Sigmoid colon (tissue), 3 donors: Measurements from ENCODE around the gene LIPF.

Source experiments
- CTCF ChIP-seq, 4 experiments: fragments of 450-650 bp in 3 of 4; fragments of 200-600 bp in 1 of 4; IDR thresholded peaks; one replicate each; pipeline ENCODE4 v1.5.1; 2016 to 2019; ENCODE audit warnings: antibody characterized with exemption in 4 of 4, mild to moderate bottlenecking in 3 of 4, moderate library complexity in 2 of 4
- POLR2A ChIP-seq, 2 donors: fragments of 450-650 bp; IDR thresholded peaks; one replicate each; pipeline ENCODE4 v1.6.1; 2016; ENCODE audit warnings: antibody characterized with exemption in 2 of 2, mild to moderate bottlenecking in 2 of 2, moderate library complexity in 2 of 2

- TF ChIP-seq CTCF (IDR thresholded peaks at IDR 0.05): no peak
- TF ChIP-seq POLR2A (IDR thresholded peaks at IDR 0.05): no peak
These were observed 43.4 kb downstream of the LIPF start for GRCh38 chr10:88707429-88708155.
